Measurements from ENCODE around the gene PRSS2. TPM values are rescaled to one million over a fixed set of nuclear protein-coding genes. Genes with fewer than 3 reads are reported as not detected.

The PRSS2 gene
- polyA plus RNA-seq, 1 donor (not counting 4 experiments of a cell fraction or from before 2014, with no cell fraction given), result not detected

GRCh38 chr7:142795339-142795863, 24.6 kb downstream of the PRSS2 start:
- Histone ChIP-seq H2AFZ (ENCODE audit: control insufficient read depth, low read length) (no peak overlapping the region), H3K9me3 (ENCODE audit: control insufficient read depth, low read depth, low read length) (no peaks in the 10 kb centered on the region), H3K9ac (ENCODE audit: control insufficient read depth, extremely low read depth, insufficient read depth, low read length) (no peak overlapping the region), H3K4me3 (ENCODE audit: control insufficient read depth in 2 of 3, extremely low read depth in 1 of 3, insufficient read depth in 2 of 3, low read depth in 1 of 3, low read length in 3 of 3) (no peak overlapping the region), H4K20me1 (ENCODE audit: control insufficient read depth, extremely low read depth, insufficient read depth, low read length) (peaks cover 4% of the 10 kb centered on the region), H3K27ac (ENCODE audit: control insufficient read depth, insufficient read depth, low read length) (no peak overlapping the region), H3K27me3 (ENCODE audit: control insufficient read depth, extremely low read depth, insufficient read depth, low read length) (peaks cover 42% of the 10 kb centered on the region), H3K4me2 (ENCODE audit: control insufficient read depth, extremely low read depth, insufficient read depth, low read depth, low read length) (no peak overlapping the region), H3K36me3 (ENCODE audit: control insufficient read depth in 2 of 2, extremely low read depth in 1 of 2, insufficient read depth in 2 of 2, low read length in 2 of 2) (no peaks in the 10 kb centered on the region), H3K9me1 (ENCODE audit: control insufficient read depth, extremely low read depth, insufficient read depth, low read length) (no peaks in the 10 kb centered on the region), H3K79me2 (ENCODE audit: control insufficient read depth, insufficient read depth, low read length) (no peaks in the 10 kb centered on the region), H3K4me1 (ENCODE audit: control insufficient read depth, extremely low read depth, insufficient read depth, low read length) (no peaks in the 10 kb centered on the region)
- FAIRE-seq (no peak), DNase-seq (ENCODE audit: low read depth, low spot score) (no peak)
- dilution Hi-C loops (cut with MboI; ENCODE audit: extremely low pct_ligation_motif_present, low sequenced_read_pairs), result no loop called here
- TF ChIP-seq EZH2 (IDR thresholded peaks at IDR 0.05; ENCODE audit: low read length) (no peak), CTCF (optimal IDR thresholded peaks at IDR 0.05 in 1 of 3, IDR thresholded peaks at IDR 0.05 in 1 of 3, conservative IDR thresholded peaks at IDR 0.05 in 1 of 3; ENCODE audit: extremely low read depth in 1 of 3, insufficient read depth in 2 of 3, low read length in 3 of 3) (no peak)

GRCh38 chr7:142796001-142796500, 25.3 kb downstream of the PRSS2 start:
- FAIRE-seq (no peak), DNase-seq (ENCODE audit: low read depth, low spot score) (no peak)
- peaks cover 42% of the 10 kb centered on the region for H3K27me3 ChIP-seq (ENCODE audit: control insufficient read depth, extremely low read depth, insufficient read depth, low read length)
- no peaks in the 10 kb centered on the region for H3K4me1 ChIP-seq (ENCODE audit: control insufficient read depth, extremely low read depth, insufficient read depth, low read length)
- no peak overlapping the region for H3K9ac ChIP-seq (ENCODE audit: control insufficient read depth, extremely low read depth, insufficient read depth, low read length)
- H3K79me2 ChIP-seq (ENCODE audit: control insufficient read depth, insufficient read depth, low read length), result no peaks in the 10 kb centered on the region
- no peak overlapping the region for H3K27ac ChIP-seq (ENCODE audit: control insufficient read depth, insufficient read depth, low read length)
- no peak overlapping the region for H2AFZ ChIP-seq (ENCODE audit: control insufficient read depth, low read length)
- peaks cover 4% of the 10 kb centered on the region for H4K20me1 ChIP-seq (ENCODE audit: control insufficient read depth, extremely low read depth, insufficient read depth, low read length)
- H3K9me1 ChIP-seq (ENCODE audit: control insufficient read depth, extremely low read depth, insufficient read depth, low read length), result no peaks in the 10 kb centered on the region
- no peak overlapping the region for H3K4me3 ChIP-seq (ENCODE audit: control insufficient read depth in 2 of 3, extremely low read depth in 1 of 3, insufficient read depth in 2 of 3, low read depth in 1 of 3, low read length in 3 of 3)
- no peak overlapping the region for H3K4me2 ChIP-seq (ENCODE audit: control insufficient read depth, extremely low read depth, insufficient read depth, low read depth, low read length)
- dilution Hi-C loops (cut with MboI; ENCODE audit: extremely low pct_ligation_motif_present, low sequenced_read_pairs), result no loop called here
- no peak for TF ChIP-seq EZH2 (IDR thresholded peaks at IDR 0.05; ENCODE audit: low read length)
- TF ChIP-seq CTCF (optimal IDR thresholded peaks at IDR 0.05 in 1 of 3, IDR thresholded peaks at IDR 0.05 in 1 of 3, conservative IDR thresholded peaks at IDR 0.05 in 1 of 3; ENCODE audit: extremely low read depth in 1 of 3, insufficient read depth in 2 of 3, low read length in 3 of 3), result no peak
- no peaks in the 10 kb centered on the region for H3K36me3 ChIP-seq (ENCODE audit: control insufficient read depth in 2 of 2, extremely low read depth in 1 of 2, insufficient read depth in 2 of 2, low read length in 2 of 2)
- H3K9me3 ChIP-seq (ENCODE audit: control insufficient read depth, low read depth, low read length), result no peaks in the 10 kb centered on the region

All from keratinocyte (primary cell).